ENCODE measurements around the gene WNT4. TPM values are rescaled to one million over a fixed set of nuclear protein-coding genes. Genes with fewer than 3 reads are reported as not detected.

Gene WNT4
- total and polyA plus RNA-seq, 9 of the 15 experiments (the other 6 are each of a cell fraction or from before 2014, with no cell fraction given), result 0.01 TPM; not detected in 8

DNA sequence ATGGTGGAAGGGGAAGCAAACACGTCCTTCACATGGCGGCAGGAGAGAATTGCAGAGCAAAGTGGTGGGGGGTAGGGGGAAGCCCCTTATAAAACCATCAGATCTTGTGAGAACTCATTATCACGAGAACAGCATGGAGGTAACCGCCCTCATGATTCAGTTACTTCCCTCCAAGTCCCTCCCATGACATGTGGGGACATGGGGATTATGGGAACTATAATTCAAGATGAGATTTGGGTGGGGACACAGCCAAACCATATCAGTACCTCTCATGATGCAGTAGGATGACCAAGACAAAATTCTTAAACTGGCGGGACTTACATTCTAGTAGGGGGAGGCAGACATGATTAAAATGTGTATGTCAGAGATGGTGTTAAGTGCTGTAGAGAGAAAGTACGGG is 38.8 kb downstream of the WNT4 start (continued):
- TF ChIP-seq, protein P1, sequence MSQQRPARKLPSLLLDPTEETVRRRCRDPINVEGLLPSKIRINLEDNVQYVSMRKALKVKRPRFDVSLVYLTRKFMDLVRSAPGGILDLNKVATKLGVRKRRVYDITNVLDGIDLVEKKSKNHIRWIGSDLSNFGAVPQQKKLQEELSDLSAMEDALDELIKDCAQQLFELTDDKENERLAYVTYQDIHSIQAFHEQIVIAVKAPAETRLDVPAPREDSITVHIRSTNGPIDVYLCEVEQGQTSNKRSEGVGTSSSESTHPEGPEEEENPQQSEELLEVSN (IDR thresholded peaks at IDR 0.05; ENCODE audit: borderline replicate concordance in 1 of 2, extremely low read depth in 1 of 2, insufficient read depth in 1 of 2, insufficient read length in 1 of 2, low read depth in 1 of 2, low read length in 1 of 2, poor library complexity in 1 of 2, severe bottlenecking in 1 of 2), result peak in 1 of 2 experiments; percentile 48
- TF ChIP-seq RBM39 (optimal IDR thresholded peaks at IDR 0.05; ENCODE audit: low read depth, low read length) (no peak), HDAC8 (tag; IDR thresholded peaks at IDR 0.05) (no peak), ZNF57 (CRISPR knock-in tag; IDR thresholded peaks at IDR 0.05) (no peak), GABPA (tag; conservative IDR thresholded peaks at IDR 0.05; ENCODE audit: low read depth) (no peak), TCF3 (CRISPR knock-in tag; IDR thresholded peaks at IDR 0.05) (peak; percentile 52; the same call in 1 of the 2 replicates), U2AF2 (optimal IDR thresholded peaks at IDR 0.05; ENCODE audit: low read depth, low read length) (no peak), L3MBTL2 (IDR thresholded peaks at IDR 0.05) (no peak; the same call in 1 of the 2 replicates), PRMT5 (CRISPR knock-in tag; IDR thresholded peaks at IDR 0.05) (no peak), FIP1L1 (IDR thresholded peaks at IDR 0.05; ENCODE audit: low read depth, low read length, poor library complexity, severe bottlenecking) (no peak), SMARCB1 (IDR thresholded peaks at IDR 0.05; ENCODE audit: insufficient read length, low read depth) (no peak), SETDB1 (IDR thresholded peaks at IDR 0.05; ENCODE audit: low read length) (no peak), CBFA2T3 (IDR thresholded peaks at IDR 0.05) (peak; percentile 74), TRIM28 (IDR thresholded peaks at IDR 0.05) (0 out of 2 replicates have a peak, but pooled peaks have one; percentile 30), MCM5 (IDR thresholded peaks at IDR 0.05; ENCODE audit: low read depth) (no peak), ZFP36 (IDR thresholded peaks at IDR 0.05; ENCODE audit: low read depth, low read length, partially characterized antibody) (no peak), GTF2A2 (tag; IDR thresholded peaks at IDR 0.05) (no peak), DMBX1 (CRISPR knock-in tag; IDR thresholded peaks at IDR 0.05; ENCODE audit: borderline replicate concordance) (no peak), ZBTB17 (CRISPR knock-in tag; IDR thresholded peaks at IDR 0.05) (no peak)
- TF ChIP-seq, protein P2, sequence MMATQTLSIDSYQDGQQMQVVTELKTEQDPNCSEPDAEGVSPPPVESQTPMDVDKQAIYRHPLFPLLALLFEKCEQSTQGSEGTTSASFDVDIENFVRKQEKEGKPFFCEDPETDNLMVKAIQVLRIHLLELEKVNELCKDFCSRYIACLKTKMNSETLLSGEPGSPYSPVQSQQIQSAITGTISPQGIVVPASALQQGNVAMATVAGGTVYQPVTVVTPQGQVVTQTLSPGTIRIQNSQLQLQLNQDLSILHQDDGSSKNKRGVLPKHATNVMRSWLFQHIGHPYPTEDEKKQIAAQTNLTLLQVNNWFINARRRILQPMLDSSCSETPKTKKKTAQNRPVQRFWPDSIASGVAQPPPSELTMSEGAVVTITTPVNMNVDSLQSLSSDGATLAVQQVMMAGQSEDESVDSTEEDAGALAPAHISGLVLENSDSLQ (IDR thresholded peaks at IDR 0.05), result no peak; the same call in 1 of the 2 replicates
- TF ChIP-seq, protein P3, sequence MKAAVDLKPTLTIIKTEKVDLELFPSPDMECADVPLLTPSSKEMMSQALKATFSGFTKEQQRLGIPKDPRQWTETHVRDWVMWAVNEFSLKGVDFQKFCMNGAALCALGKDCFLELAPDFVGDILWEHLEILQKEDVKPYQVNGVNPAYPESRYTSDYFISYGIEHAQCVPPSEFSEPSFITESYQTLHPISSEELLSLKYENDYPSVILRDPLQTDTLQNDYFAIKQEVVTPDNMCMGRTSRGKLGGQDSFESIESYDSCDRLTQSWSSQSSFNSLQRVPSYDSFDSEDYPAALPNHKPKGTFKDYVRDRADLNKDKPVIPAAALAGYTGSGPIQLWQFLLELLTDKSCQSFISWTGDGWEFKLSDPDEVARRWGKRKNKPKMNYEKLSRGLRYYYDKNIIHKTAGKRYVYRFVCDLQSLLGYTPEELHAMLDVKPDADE (conservative IDR thresholded peaks at IDR 0.05; ENCODE audit: control insufficient read depth, low read depth, low read length), result no peak
- TF ChIP-seq, protein P4, sequence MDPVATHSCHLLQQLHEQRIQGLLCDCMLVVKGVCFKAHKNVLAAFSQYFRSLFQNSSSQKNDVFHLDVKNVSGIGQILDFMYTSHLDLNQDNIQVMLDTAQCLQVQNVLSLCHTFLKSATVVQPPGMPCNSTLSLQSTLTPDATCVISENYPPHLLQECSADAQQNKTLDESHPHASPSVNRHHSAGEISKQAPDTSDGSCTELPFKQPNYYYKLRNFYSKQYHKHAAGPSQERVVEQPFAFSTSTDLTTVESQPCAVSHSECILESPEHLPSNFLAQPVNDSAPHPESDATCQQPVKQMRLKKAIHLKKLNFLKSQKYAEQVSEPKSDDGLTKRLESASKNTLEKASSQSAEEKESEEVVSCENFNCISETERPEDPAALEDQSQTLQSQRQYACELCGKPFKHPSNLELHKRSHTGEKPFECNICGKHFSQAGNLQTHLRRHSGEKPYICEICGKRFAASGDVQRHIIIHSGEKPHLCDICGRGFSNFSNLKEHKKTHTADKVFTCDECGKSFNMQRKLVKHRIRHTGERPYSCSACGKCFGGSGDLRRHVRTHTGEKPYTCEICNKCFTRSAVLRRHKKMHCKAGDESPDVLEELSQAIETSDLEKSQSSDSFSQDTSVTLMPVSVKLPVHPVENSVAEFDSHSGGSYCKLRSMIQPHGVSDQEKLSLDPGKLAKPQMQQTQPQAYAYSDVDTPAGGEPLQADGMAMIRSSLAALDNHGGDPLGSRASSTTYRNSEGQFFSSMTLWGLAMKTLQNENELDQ (CRISPR knock-in tag; IDR thresholded peaks at IDR 0.05; ENCODE audit: borderline replicate concordance), result no peak
- TF ChIP-seq, protein P5, sequence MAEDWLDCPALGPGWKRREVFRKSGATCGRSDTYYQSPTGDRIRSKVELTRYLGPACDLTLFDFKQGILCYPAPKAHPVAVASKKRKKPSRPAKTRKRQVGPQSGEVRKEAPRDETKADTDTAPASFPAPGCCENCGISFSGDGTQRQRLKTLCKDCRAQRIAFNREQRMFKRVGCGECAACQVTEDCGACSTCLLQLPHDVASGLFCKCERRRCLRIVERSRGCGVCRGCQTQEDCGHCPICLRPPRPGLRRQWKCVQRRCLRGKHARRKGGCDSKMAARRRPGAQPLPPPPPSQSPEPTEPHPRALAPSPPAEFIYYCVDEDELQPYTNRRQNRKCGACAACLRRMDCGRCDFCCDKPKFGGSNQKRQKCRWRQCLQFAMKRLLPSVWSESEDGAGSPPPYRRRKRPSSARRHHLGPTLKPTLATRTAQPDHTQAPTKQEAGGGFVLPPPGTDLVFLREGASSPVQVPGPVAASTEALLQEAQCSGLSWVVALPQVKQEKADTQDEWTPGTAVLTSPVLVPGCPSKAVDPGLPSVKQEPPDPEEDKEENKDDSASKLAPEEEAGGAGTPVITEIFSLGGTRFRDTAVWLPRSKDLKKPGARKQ (CRISPR knock-in tag; IDR thresholded peaks at IDR 0.05), result no peak
